Raji (cell line): ENCODE measurements around the gene FRAT1.

Experiments used
- POLR2A ChIP-seq: IDR thresholded peaks from 2 replicates; pipeline ENCODE4 v1.6.1; 2011; ENCODE audit warnings: low read depth, low read length, control low read depth; ENCODE audit not compliant: insufficient read depth

The FRAT1 gene

DNA sequence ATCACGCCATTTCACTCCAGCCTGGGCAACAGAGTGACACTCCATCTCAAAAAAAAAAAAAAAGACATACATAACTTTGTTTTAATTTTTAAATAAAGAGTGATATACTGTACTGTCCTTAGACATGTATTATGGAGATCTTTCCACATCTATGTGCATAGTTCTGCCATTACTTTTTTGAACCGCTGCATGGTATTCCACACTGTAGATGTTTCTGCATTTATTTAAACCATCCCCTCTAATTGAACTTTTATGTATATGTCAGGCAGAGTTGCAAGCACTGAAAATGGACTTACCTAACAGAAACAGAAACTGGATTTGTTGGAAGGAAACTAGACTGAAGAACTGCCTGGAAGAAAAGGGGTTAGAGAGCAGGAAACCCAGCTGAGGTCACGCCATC lies 18.1 kb upstream of the FRAT1 start:
- no peak for TF ChIP-seq POLR2A

GRCh38 chr10:97302088-97302791 lies 16.8 kb upstream of the FRAT1 start:
- no peak for TF ChIP-seq POLR2A

- no peak for TF ChIP-seq POLR2A
These were observed 11.6 kb upstream of the FRAT1 start for GRCh38 chr10:97307441-97307840.

- no peak for TF ChIP-seq POLR2A
These were observed 10.9 kb upstream of the FRAT1 start for GRCh38 chr10:97307866-97308780.

GRCh38 chr10:97311111-97311626 lies 7.9 kb upstream of the FRAT1 start:
- no peak for TF ChIP-seq POLR2A

GRCh38 chr10:97312897-97313296 lies 6.2 kb upstream of the FRAT1 start:
- no peak for TF ChIP-seq POLR2A

DNA sequence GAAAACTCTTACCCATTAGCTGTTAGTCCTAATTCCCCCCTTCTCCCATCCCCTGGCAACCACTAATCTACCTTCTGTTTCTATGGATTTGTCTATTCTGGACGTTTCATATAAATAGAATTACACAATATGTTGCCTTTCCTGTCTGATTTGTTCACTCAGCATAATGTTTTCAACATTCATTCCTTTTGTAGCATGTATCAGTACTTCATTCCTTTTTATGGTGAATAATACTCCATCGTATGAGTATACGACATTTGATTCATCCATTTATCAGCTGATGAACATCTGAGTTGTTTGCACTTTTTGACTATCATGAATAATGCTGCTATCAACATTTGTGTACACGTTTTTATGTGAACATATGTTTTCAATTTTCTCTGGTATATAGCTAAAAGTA lies 4.4 kb upstream of the FRAT1 start:
- no peak for TF ChIP-seq POLR2A

DNA sequence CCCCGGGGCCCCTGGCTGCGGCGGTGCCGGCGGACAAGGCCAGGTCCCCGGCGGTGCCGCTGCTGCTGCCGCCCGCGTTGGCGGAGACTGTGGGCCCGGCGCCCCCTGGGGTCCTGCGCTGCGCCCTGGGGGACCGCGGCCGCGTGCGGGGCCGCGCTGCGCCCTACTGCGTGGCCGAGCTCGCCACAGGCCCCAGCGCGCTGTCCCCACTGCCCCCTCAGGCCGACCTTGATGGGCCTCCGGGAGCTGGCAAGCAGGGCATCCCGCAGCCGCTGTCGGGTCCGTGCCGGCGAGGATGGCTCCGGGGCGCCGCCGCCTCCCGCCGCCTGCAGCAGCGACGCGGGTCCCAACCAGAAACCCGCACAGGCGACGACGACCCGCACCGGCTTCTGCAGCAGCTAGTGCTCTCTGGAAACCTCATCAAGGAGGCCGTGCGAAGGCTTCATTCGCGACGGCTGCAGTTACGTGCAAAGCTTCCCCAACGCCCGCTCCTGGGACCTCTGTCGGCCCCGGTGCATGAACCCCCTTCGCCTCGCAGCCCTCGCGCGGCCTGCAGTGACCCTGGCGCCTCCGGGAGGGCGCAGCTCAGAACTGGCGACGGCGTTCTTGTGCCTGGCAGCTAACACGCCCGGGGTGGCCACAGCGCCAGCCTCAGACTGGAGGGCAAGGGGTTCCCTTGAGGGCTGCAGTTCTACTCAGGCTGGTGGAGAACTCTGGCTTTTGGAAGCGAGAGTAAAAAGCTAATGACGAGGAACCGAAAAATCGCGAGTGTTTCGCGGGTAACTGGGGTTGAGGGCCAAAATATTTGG lies 804 bp downstream of the FRAT1 start:
- TF ChIP-seq POLR2A, result no peak

GRCh38 chr10:97320480-97321031 lies 1.5 kb downstream of the FRAT1 start:
- no peak for TF ChIP-seq POLR2A

- no peak for TF ChIP-seq POLR2A
These were observed 2.1 kb downstream of the FRAT1 start for GRCh38 chr10:97321032-97321803.

GRCh38 chr10:97321804-97322190 lies 2.7 kb downstream of the FRAT1 start:
- TF ChIP-seq POLR2A, result no peak

DNA sequence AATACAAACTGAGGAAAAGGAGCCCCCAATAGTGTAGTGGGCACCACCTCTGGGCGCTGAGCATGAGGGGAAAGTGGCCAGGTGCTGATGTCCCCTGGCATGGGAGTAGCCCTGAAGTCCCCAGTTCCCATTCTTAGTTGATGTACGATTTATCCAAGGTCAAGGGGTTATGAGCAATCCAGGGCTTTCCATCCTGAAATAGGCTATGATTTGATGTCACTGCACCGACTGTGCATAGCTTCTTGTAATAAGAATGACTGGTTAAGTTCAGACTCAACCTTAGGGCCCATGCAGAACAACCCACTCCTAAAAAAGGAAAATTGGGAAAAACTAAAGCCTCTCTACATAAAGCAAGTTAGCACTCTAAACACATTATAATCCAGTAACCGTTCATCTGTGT lies 4.4 kb downstream of the FRAT1 start:
- no peak for TF ChIP-seq POLR2A

DNA sequence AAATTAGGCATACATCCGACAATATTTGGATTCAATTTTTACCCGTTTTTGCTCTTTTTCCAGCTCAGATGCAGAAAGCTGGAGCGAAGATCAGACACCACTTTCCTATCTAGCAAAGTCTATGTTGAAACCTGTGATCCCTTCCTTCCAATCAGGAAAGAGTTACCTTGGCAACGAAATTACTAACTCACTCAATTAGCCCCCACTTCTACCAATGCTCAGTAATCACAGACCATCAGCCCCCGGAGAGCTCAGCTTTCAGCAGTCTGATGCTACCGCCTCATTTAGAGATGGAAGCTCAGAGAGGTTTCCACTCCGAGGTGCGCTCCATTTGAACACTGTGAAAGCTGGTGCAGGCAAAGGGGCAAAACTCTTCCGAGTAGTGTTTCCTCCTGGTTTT lies 6.7 kb downstream of the FRAT1 start:
- TF ChIP-seq POLR2A, result no peak
